Progenitor cell of endocrine pancreas (in vitro differentiated cells): Measurements from ENCODE around the gene PGLYRP1. TPM values are rescaled to one million over a fixed set of nuclear protein-coding genes. Genes with fewer than 3 reads are reported as not detected.

Experiments
- DNase-seq: peaks from one replicate; pipeline ENCODE4 v3.0.0; 2021; ENCODE audit warnings: low spot score; ENCODE audit not compliant: unreplicated experiment
- H3K27ac Mint-ChIP-seq: 2 replicates; pipeline ENCODE4 v1.8.0; 2021; ENCODE audit warnings: mild to moderate bottlenecking, moderate library complexity, mixed read lengths
- H3K27me3 Mint-ChIP-seq: 2 replicates; pipeline ENCODE4 v1.8.0; 2021; ENCODE audit warnings: mixed read lengths
- H3K36me3 Mint-ChIP-seq: 2 replicates; pipeline ENCODE4 v1.8.0; 2022; ENCODE audit warnings: mixed read lengths; ENCODE audit not compliant: insufficient read depth
- H3K4me1 Mint-ChIP-seq: 2 replicates; pipeline ENCODE4 v1.8.0; 2021; ENCODE audit warnings: low read depth, mixed read lengths
- H3K4me3 Mint-ChIP-seq: 2 replicates; pipeline ENCODE4 v1.8.0; 2021; ENCODE audit warnings: low read depth, mild to moderate bottlenecking, moderate library complexity, mixed read lengths
- H3K9me3 Mint-ChIP-seq: 2 replicates; pipeline ENCODE4 v1.8.0; 2021; ENCODE audit warnings: low read depth, mixed read lengths
- total RNA-seq: library from RNA; stranded (reverse); gene quantifications from 2 replicates; pipeline ENCODE4 v1.2.1, GENCODE V29; 2021
- TF ChIP-seq, protein P1 (sequence below): fragments of 200-600 bp; sonication (generic); IDR thresholded peaks from one replicate; pipeline ENCODE4 v1.5.0; 2021; ENCODE audit warnings: antibody characterized with exemption, mild to moderate bottlenecking; ENCODE audit not compliant: unreplicated experiment

Gene PGLYRP1
- total RNA-seq, 1 donor from 2014 or later = not detected

DNA sequence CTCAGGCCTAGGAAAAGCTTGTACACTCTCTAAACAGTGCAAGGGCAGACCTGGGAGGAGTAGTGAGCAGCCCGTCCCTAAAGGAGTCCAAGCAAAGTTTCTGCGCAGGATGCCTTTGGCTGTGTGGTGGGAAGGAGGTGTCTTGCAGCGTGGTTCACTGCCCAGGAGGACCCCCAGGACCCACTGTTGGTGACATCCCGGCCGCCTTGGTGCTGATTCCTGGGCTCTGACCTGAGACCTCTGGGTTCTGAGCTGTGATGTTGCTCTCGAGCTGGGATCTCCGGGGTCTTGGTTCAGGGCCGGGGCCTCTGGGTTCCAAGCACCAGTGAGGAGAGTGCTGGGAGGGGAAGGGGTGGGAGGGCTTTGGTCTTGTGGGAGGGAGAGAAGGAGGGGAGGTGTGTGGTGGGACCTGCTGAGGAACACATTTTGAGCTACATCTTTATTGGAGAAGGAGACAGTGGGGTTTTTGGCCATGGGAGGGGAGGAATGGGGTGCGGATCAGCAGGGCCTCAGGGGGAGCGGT is 4.1 kb downstream of the PGLYRP1 start:
- TF ChIP-seq, protein P1, sequence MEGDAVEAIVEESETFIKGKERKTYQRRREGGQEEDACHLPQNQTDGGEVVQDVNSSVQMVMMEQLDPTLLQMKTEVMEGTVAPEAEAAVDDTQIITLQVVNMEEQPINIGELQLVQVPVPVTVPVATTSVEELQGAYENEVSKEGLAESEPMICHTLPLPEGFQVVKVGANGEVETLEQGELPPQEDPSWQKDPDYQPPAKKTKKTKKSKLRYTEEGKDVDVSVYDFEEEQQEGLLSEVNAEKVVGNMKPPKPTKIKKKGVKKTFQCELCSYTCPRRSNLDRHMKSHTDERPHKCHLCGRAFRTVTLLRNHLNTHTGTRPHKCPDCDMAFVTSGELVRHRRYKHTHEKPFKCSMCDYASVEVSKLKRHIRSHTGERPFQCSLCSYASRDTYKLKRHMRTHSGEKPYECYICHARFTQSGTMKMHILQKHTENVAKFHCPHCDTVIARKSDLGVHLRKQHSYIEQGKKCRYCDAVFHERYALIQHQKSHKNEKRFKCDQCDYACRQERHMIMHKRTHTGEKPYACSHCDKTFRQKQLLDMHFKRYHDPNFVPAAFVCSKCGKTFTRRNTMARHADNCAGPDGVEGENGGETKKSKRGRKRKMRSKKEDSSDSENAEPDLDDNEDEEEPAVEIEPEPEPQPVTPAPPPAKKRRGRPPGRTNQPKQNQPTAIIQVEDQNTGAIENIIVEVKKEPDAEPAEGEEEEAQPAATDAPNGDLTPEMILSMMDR = no peak
- Mint-ChIP-seq H3K27ac (no peak overlapping the region), H3K36me3 (peaks cover 4% of the 10 kb centered on the region), H3K4me1 (peaks cover 12% of the 10 kb centered on the region), H3K9me3 (no peaks in the 10 kb centered on the region), H3K4me3 (no peak overlapping the region), H3K27me3 (peaks cover 21% of the 10 kb centered on the region)
- DNase-seq = no peak

DNA sequence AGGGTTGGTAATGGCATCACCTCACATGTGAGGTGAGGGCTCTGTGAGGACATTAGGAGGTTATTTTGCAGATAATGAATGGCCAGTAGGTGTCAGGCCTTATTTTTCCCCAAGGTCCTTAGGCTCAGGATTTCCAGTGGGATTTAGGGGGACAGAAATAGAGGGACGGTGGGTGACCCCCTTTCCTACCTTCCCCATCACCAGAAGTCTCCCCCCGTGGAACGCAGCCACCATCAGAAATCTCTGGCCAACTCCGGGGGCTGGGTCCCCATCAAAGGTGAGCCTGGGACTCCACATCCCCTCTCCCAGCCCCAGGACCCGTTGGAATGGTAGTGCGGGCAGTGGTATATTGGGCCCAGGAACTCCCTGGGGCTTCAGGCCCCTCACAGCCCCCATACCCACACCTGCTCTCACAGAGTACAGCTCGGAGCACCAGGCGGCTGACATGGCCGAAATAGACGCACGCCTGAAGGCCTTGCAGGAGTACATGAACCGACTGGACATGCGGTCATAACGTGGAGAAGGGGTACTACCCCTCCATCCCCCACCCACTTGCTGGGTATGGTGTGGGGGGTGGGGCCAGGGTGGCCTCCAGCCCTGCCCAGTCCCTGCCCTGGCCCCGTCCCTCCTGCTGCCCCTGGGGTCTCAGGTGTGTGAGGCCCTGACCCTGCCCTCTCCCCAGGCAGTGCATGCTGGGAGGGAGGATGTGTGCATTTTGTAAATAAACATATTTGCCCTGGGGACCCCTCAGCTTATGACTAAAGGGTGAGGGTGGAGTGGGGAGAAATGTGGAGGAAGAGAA is 4.8 kb downstream of the PGLYRP1 start:
- H3K9me3 Mint-ChIP-seq = no peaks in the 10 kb centered on the region
- no peak for DNase-seq

DNA sequence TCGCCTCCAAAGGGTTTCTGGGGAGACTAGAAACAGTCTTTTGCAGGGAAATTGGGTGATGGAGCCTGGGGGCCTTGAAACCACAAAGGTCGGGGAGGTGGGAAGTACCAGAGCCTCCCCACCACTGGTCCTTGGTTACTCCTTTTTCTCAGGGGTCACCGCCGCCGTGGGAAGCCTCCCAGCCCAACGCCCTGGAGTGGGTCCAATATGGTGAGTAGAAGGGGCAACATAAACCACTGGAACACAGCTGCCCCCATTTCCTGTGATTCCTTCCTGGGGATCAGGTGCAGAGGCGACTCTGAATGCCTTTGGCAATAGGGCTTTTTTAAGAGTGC is 5.8 kb downstream of the PGLYRP1 start:
- DNase-seq = no peak
- H3K4me1 Mint-ChIP-seq = peaks cover 12% of the 10 kb centered on the region
- H3K36me3 Mint-ChIP-seq = peaks cover 5% of the 10 kb centered on the region
- no peaks in the 10 kb centered on the region for H3K9me3 Mint-ChIP-seq
- H3K27ac Mint-ChIP-seq = no peak overlapping the region
- no peak overlapping the region for H3K4me3 Mint-ChIP-seq
- TF ChIP-seq, protein P1 = no peak
- H3K27me3 Mint-ChIP-seq = peaks cover 23% of the 10 kb centered on the region

More for the DNA sequence above, 4.8 kb downstream of the PGLYRP1 start:
- Mint-ChIP-seq H3K27ac (no peak overlapping the region), H3K4me1 (peaks cover 12% of the 10 kb centered on the region), H3K4me3 (no peak overlapping the region), H3K36me3 (peaks cover 4% of the 10 kb centered on the region), H3K27me3 (peaks cover 23% of the 10 kb centered on the region)
- TF ChIP-seq, protein P1 = no peak

DNA sequence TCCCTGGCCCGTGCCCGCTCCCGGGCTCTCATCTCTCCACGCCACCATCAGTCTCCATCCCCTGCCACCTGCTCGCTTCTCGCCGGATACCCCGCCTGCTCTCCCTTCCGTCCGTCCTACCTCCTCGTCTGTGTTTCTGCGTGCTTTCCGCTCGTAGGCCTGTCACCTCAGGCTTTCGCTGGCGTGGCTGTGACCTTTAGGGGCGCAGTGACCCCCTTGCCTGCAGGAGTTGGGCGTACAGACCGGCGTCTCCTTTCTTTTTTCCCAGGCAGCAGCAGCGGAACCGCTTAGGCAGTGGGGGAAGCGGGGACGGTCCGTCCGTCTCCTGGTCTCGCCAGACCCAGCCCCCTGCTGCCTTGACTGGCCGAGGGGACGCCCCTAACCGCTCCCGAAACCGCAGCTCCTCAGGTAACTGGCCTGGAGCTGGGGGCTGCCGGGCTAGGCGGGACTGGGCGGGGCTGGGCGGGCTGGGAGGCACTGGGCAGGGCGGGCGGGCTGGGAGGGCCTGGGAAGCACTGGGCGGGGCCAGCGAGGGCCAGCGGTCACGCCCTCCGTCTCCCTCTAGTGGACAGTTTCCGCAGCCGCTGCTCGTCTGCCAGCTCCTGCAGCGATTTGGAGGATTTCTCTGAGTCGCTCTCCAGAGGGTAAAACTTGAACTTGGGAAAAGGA is 6.3 kb downstream of the PGLYRP1 start:
- H3K27ac Mint-ChIP-seq = no peak overlapping the region
- DNase-seq = peak; percentile 81
- H3K9me3 Mint-ChIP-seq = no peaks in the 10 kb centered on the region
- peaks cover 23% of the 10 kb centered on the region for H3K27me3 Mint-ChIP-seq
- peaks cover 12% of the 10 kb centered on the region for H3K4me1 Mint-ChIP-seq
- TF ChIP-seq, protein P1 = peak; percentile 86
- H3K36me3 Mint-ChIP-seq = peaks cover 6% of the 10 kb centered on the region
- peak overlapping the region; percentile 66 for H3K4me3 Mint-ChIP-seq

DNA sequence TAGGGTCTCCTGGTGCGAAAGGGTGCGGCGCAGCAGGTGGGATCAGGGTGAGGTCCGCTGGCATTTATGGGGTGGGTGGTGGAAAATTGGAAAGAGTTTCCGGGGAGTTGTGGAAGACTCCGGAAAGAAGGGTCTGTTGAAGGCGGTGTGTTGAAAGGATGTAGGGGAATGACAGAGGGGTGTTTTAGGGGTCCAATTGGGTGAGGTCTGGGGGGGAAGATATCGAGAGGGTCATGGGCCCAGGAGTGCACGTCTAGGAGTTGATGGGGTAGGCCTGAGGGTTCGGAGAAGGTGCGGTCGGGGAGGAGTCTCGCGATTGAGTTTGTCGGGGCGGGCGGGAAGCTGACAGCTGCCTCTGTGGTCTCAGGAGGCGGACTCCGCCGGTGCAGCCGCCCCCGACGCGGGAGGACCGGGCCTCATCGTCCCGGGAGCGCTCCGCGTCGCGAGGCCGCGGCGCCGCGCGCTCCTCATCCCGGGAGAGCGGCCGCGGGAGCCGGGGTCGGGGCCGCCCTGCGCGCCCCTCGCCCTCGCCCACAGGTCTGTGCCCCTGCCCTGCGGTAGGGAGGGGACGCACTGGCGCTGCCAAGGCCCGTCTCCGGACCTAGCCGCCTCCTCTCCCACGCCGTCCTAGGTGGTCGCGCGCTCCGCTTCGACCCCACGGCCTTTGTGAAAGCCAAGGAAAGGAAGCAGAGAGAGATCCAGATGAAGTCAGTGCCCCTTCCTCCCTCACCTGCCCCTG is 7.0 kb downstream of the PGLYRP1 start:
- no peaks in the 10 kb centered on the region for H3K9me3 Mint-ChIP-seq
- H3K4me1 Mint-ChIP-seq = peaks cover 12% of the 10 kb centered on the region
- H3K36me3 Mint-ChIP-seq = peaks cover 10% of the 10 kb centered on the region
- H3K27ac Mint-ChIP-seq = no peak overlapping the region
- DNase-seq = no peak
- TF ChIP-seq, protein P1 = no peak
- H3K4me3 Mint-ChIP-seq = peak overlapping the region; percentile 66
- H3K27me3 Mint-ChIP-seq = peaks cover 26% of the 10 kb centered on the region
